Measurements from ENCODE around the gene ATP11A. TPM values are rescaled to one million over a fixed set of nuclear protein-coding genes. Genes with fewer than 3 reads are reported as not detected.
"Not testable (repeated sequence)": the region's sequence is repeated elsewhere in the genome, so short reads cannot be mapped to it uniquely, and the experiment has no call there.

Gene ATP11A
- total RNA-seq, 1 experiment from 2014 or later, result 3.7 TPM

- H3K4me1 ChIP-seq (replicated peaks), result no peaks in the 10 kb centered on the region
- no peaks in the 10 kb centered on the region for H3K36me3 ChIP-seq
- H3K4me3 ChIP-seq, result no peak overlapping the region
- DNase-seq (ENCODE audit: low read depth in 1 of 2, low spot score in 2 of 2), result no peak
- no peaks in the 10 kb centered on the region for H3K27me3 ChIP-seq (replicated peaks)
- no peaks in the 10 kb centered on the region for H3K9me3 ChIP-seq (replicated peaks)
- no peak overlapping the region for H3K27ac ChIP-seq
These were observed 13.8 kb downstream of the ATP11A start for GRCh38 chr13:112703449-112704284.

GRCh38 chr13:112704308-112705145, 14.7 kb downstream of the ATP11A start:
- H3K36me3 ChIP-seq, result no peaks in the 10 kb centered on the region
- DNase-seq (ENCODE audit: low read depth in 1 of 2, low spot score in 2 of 2), result no peak

GRCh38 chr13:112705286-112705685, 15.4 kb downstream of the ATP11A start:
- Histone ChIP-seq H3K27ac (no peak overlapping the region), H3K4me3 (no peak overlapping the region), H3K9me3 (replicated peaks) (no peaks in the 10 kb centered on the region), H3K27me3 (replicated peaks) (no peaks in the 10 kb centered on the region), H3K4me1 (replicated peaks) (peaks cover 11% of the 10 kb centered on the region), H3K36me3 (no peaks in the 10 kb centered on the region)
- DNase-seq (ENCODE audit: low read depth in 1 of 2, low spot score in 2 of 2), result no peak

More at GRCh38 chr13:112704308-112705145, 14.7 kb downstream of the ATP11A start:
- Histone ChIP-seq H3K9me3 (replicated peaks) (no peaks in the 10 kb centered on the region), H3K27ac (no peak overlapping the region), H3K4me3 (no peak overlapping the region), H3K27me3 (replicated peaks) (no peaks in the 10 kb centered on the region), H3K4me1 (replicated peaks) (peaks cover 3% of the 10 kb centered on the region)

GRCh38 chr13:112706171-112706570, 16.3 kb downstream of the ATP11A start:
- no peaks in the 10 kb centered on the region for H3K36me3 ChIP-seq
- no peaks in the 10 kb centered on the region for H3K27me3 ChIP-seq (replicated peaks)
- no peak for DNase-seq (ENCODE audit: low read depth in 1 of 2, low spot score in 2 of 2)
- H3K9me3 ChIP-seq (replicated peaks), result no peaks in the 10 kb centered on the region
- no peak overlapping the region for H3K27ac ChIP-seq
- peaks cover 20% of the 10 kb centered on the region for H3K4me1 ChIP-seq (replicated peaks)
- no peak overlapping the region for H3K4me3 ChIP-seq

- H3K4me1 ChIP-seq (replicated peaks), result peaks cover 37% of the 10 kb centered on the region
- H3K27ac ChIP-seq, result no peak overlapping the region
- H3K27me3 ChIP-seq (replicated peaks), result no peaks in the 10 kb centered on the region
- H3K9me3 ChIP-seq (replicated peaks), result no peaks in the 10 kb centered on the region
- H3K36me3 ChIP-seq, result no peaks in the 10 kb centered on the region
- no peak for DNase-seq (ENCODE audit: low read depth in 1 of 2, low spot score in 2 of 2)
- H3K4me3 ChIP-seq, result no peak overlapping the region
These were observed 18.9 kb downstream of the ATP11A start for GRCh38 chr13:112708560-112709240.

- H3K4me3 ChIP-seq; DNase-seq (ENCODE audit: low read depth in 1 of 2, low spot score in 2 of 2); H3K36me3 ChIP-seq: not testable (repeated sequence)
These were observed 19.5 kb downstream of the ATP11A start for GRCh38 chr13:112709316-112709715.

GRCh38 chr13:112709825-112710783, 20.3 kb downstream of the ATP11A start:
- Histone ChIP-seq H3K27ac (peak overlapping the region; percentile 95), H3K9me3 (replicated peaks) (no peaks in the 10 kb centered on the region)
- DNase-seq (ENCODE audit: low read depth in 1 of 2, low spot score in 2 of 2), result peak; percentile 71 to 78

More at GRCh38 chr13:112709316-112709715, 19.5 kb downstream of the ATP11A start:
- H3K9me3 ChIP-seq (replicated peaks); H3K27me3 ChIP-seq (replicated peaks): not testable (repeated sequence)
- Histone ChIP-seq H3K27ac (0 out of 2 replicates have a peak overlapping the region, but pooled peaks have one; percentile 95), H3K4me1 (replicated peaks) (peaks cover 37% of the 10 kb centered on the region)

GRCh38 chr13:112710855-112711527, 21.2 kb downstream of the ATP11A start:
- H3K27ac ChIP-seq, result peak overlapping the region; percentile 95
- H3K4me3 ChIP-seq, result no peak overlapping the region
- H3K4me1 ChIP-seq (replicated peaks), result peaks cover 37% of the 10 kb centered on the region
- no peaks in the 10 kb centered on the region for H3K36me3 ChIP-seq
- no peak for DNase-seq (ENCODE audit: low read depth in 1 of 2, low spot score in 2 of 2)
- no peaks in the 10 kb centered on the region for H3K27me3 ChIP-seq (replicated peaks)
- H3K9me3 ChIP-seq (replicated peaks), result no peaks in the 10 kb centered on the region

More at GRCh38 chr13:112709825-112710783, 20.3 kb downstream of the ATP11A start:
- Histone ChIP-seq H3K27me3 (replicated peaks) (no peaks in the 10 kb centered on the region), H3K4me1 (replicated peaks) (peaks cover 37% of the 10 kb centered on the region), H3K36me3 (no peaks in the 10 kb centered on the region), H3K4me3 (no peak overlapping the region)

GRCh38 chr13:112711528-112712265, 21.9 kb downstream of the ATP11A start:
- peak overlapping the region; percentile 65 for H3K27ac ChIP-seq
- H3K4me3 ChIP-seq, result peak overlapping the region; percentile 10; the same call in 1 of the 2 replicates
- no peaks in the 10 kb centered on the region for H3K27me3 ChIP-seq (replicated peaks)
- H3K36me3 ChIP-seq, result no peaks in the 10 kb centered on the region
- H3K4me1 ChIP-seq (replicated peaks), result peaks cover 37% of the 10 kb centered on the region
- H3K9me3 ChIP-seq (replicated peaks), result no peaks in the 10 kb centered on the region
- peak; percentile 91 for DNase-seq (ENCODE audit: low read depth in 1 of 2, low spot score in 2 of 2)

GRCh38 chr13:112712451-112713207, 22.8 kb downstream of the ATP11A start:
- Histone ChIP-seq H3K4me1 (replicated peaks) (peaks cover 37% of the 10 kb centered on the region), H3K36me3 (no peaks in the 10 kb centered on the region), H3K4me3 (no peak overlapping the region), H3K27ac (peak overlapping the region; percentile 65), H3K9me3 (replicated peaks) (no peaks in the 10 kb centered on the region), H3K27me3 (replicated peaks) (no peaks in the 10 kb centered on the region)
- no peak for DNase-seq (ENCODE audit: low read depth in 1 of 2, low spot score in 2 of 2)

GRCh38 chr13:112713517-112714253, 23.8 kb downstream of the ATP11A start:
- no peaks in the 10 kb centered on the region for H3K27me3 ChIP-seq (replicated peaks)
- no peak for DNase-seq (ENCODE audit: low read depth in 1 of 2, low spot score in 2 of 2)
- H3K4me1 ChIP-seq (replicated peaks), result peaks cover 37% of the 10 kb centered on the region
- no peak overlapping the region for H3K4me3 ChIP-seq
- no peak overlapping the region for H3K27ac ChIP-seq
- no peaks in the 10 kb centered on the region for H3K36me3 ChIP-seq
- H3K9me3 ChIP-seq (replicated peaks), result no peaks in the 10 kb centered on the region

Data from SJSA1 (cell line).